KMS-11 (cell line): ENCODE results near the gene NKAIN4.

Experiments
- H2AFZ ChIP-seq: fragments of 200-600 bp; sonication (generic); 2 replicates; pipeline ENCODE4 v1.6.1; 2016; ENCODE audit warnings: antibody characterized with exemption, mixed run types, low read depth
- H3K27ac ChIP-seq: fragments of 200-600 bp; sonication (generic); 2 replicates; pipeline ENCODE4 v1.6.1; 2016; ENCODE audit warnings: mild to moderate bottlenecking, mixed run types
- H3K27me3 ChIP-seq: fragments of 200-600 bp; sonication (generic); 2 replicates; pipeline ENCODE4 v1.6.1; 2017; ENCODE audit warnings: mild to moderate bottlenecking, low read depth, mixed run types, moderate library complexity; ENCODE audit not compliant: insufficient read depth
- H3K36me3 ChIP-seq: fragments of 200-600 bp; sonication (generic); 2 replicates; pipeline ENCODE4 v1.6.1; 2017; ENCODE audit warnings: mild to moderate bottlenecking, mixed run types; ENCODE audit not compliant: insufficient read depth
- H3K4me1 ChIP-seq: fragments of 200-600 bp; sonication (generic); 2 replicates; pipeline ENCODE4 v1.6.1; 2016; ENCODE audit warnings: mild to moderate bottlenecking, low read depth, mixed run types; ENCODE audit not compliant: poor library complexity, severe bottlenecking
- H3K4me2 ChIP-seq: fragments of 200-600 bp; sonication (generic); 2 replicates; pipeline ENCODE4 v1.7.0; 2016; ENCODE audit warnings: mild to moderate bottlenecking, mixed run types
- H3K4me3 ChIP-seq: fragments of 200-600 bp; sonication (generic); IDR thresholded peaks from 2 replicates; pipeline ENCODE4 v1.6.1; 2017; ENCODE audit warnings: low read depth, low read length, mixed read lengths; ENCODE audit not compliant: insufficient read depth
- H3K79me2 ChIP-seq: fragments of 200-600 bp; sonication (generic); 2 replicates; pipeline ENCODE4 v1.6.1; 2016; ENCODE audit warnings: low read depth, mixed run types; ENCODE audit not compliant: insufficient read depth
- H3K9ac ChIP-seq: fragments of 200-600 bp; sonication (generic); 2 replicates; pipeline ENCODE4 v1.6.1; 2016; ENCODE audit warnings: mild to moderate bottlenecking, mixed run types
- H4K20me1 ChIP-seq: fragments of 200-600 bp; sonication (generic); 2 replicates; pipeline ENCODE4 v1.6.1; 2016; ENCODE audit warnings: mild to moderate bottlenecking, mixed run types; ENCODE audit not compliant: insufficient read depth
- CTCF ChIP-seq: fragments of 200-600 bp; sonication (generic); conservative IDR thresholded peaks from 2 replicates; pipeline ENCODE4 v1.6.1; 2017; ENCODE audit warnings: low read depth, mild to moderate bottlenecking, antibody characterized with exemption, low read length, moderate library complexity, mixed read lengths

The NKAIN4 gene

GRCh38 chr20:63216041-63216848, 38.0 kb downstream of the NKAIN4 start, which contains the start of gene YTHDF1:
Gene YTHDF1, minus strand, starts transcription at chr20:63216131. Its CDS starts 239 bp downstream, at chr20:63215892.
- Histone ChIP-seq H3K4me1 (peaks cover 39% of the 10 kb centered on the region), H3K27me3 (peaks cover 26% of the 10 kb centered on the region), H3K9ac (peak within 1 kb of the TSS; percentile 86), H3K4me2 (peak within 1 kb of the TSS; percentile 100), H3K4me3 (no peak within 1 kb of the TSS), H4K20me1 (no peaks in the 10 kb centered on the region), H3K79me2 (peaks cover 45% of the 10 kb centered on the region), H3K36me3 (peaks cover 10% of the 10 kb centered on the region), H2AFZ (peak within 1 kb of the TSS; percentile 95), H3K27ac (peak within 1 kb of the TSS; percentile 47)
- TF ChIP-seq CTCF = no peak

DNA sequence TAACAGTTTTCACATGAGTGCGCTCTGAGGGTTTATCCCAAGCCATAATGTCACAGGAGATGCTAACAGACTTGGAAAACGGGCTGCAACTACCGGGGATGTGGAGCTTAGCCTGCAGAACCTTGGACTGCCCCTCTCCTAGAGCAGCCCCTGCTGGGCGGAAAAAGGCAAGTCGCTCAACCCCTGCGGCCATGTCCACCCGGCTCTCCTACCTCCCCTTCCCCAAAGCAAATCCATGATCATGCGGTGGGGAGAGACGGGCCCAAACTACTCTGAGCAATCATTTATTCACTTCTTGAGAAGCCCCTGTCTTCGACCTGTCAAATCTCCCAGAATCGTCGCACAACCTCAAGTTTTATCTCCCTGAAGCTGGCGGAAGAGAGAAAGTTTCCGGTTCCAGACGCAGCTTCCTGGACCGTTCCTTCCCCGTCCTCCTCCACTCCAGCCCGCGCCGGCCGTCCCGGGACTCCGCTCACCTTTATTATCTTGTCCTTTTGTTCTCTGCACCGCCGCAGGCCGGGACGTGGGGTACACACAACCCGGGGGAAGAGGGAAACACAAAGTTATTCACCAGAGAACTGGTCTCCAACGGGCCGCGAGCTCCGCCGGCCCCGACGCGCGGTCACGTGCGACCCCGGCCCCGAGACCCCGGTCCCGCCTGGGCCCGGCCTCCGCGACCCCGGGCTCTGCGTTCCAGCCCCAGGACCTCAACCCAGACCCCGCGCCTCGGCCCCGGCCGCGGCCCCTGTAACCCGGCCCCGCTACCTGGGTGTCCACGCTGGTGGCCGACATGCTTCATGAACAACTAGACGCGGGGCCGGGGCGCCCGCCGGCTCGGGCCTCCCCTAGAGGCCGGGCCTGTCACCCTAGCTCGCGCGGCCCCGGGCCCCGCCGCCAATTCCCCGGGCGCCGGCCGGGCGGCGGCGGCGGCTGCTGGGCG, 38.9 kb downstream of the NKAIN4 start:
- peak overlapping the region; percentile 47 for H3K27ac ChIP-seq
- H3K27me3 ChIP-seq = peaks cover 17% of the 10 kb centered on the region
- peaks cover 44% of the 10 kb centered on the region for H3K4me1 ChIP-seq
- peaks cover 53% of the 10 kb centered on the region for H3K79me2 ChIP-seq
- H3K9ac ChIP-seq = peak overlapping the region; percentile 86
- peaks cover 3% of the 10 kb centered on the region; the same call in 1 of the 2 replicates for H4K20me1 ChIP-seq
- no peak; the same call in 1 of the 2 replicates for TF ChIP-seq CTCF
- peak overlapping the region; percentile 38; the same call in 1 of the 2 replicates for H2AFZ ChIP-seq
- no peak overlapping the region for H3K4me3 ChIP-seq
- H3K36me3 ChIP-seq = peaks cover 10% of the 10 kb centered on the region
- peak overlapping the region; percentile 81 for H3K4me2 ChIP-seq

- H3K4me2 ChIP-seq = peak overlapping the region; percentile 81
- H3K36me3 ChIP-seq = peaks cover 14% of the 10 kb centered on the region
- H3K9ac ChIP-seq = no peak overlapping the region
- peaks cover 10% of the 10 kb centered on the region for H3K27me3 ChIP-seq
- no peak overlapping the region for H2AFZ ChIP-seq
- peaks cover 50% of the 10 kb centered on the region for H3K4me1 ChIP-seq
- peaks cover 11% of the 10 kb centered on the region; the same call in 1 of the 2 replicates for H4K20me1 ChIP-seq
- H3K27ac ChIP-seq = no peak overlapping the region
- TF ChIP-seq CTCF = no peak
- H3K79me2 ChIP-seq = peaks cover 62% of the 10 kb centered on the region
- H3K4me3 ChIP-seq = no peak overlapping the region
These were observed 39.7 kb downstream of the NKAIN4 start for GRCh38 chr20:63214514-63214913.

GRCh38 chr20:63212792-63213191, 41.5 kb downstream of the NKAIN4 start:
- H3K4me1 ChIP-seq = peaks cover 67% of the 10 kb centered on the region
- H4K20me1 ChIP-seq = peaks cover 15% of the 10 kb centered on the region
- H3K27me3 ChIP-seq = no peaks in the 10 kb centered on the region; the same call in 1 of the 2 replicates
- peaks cover 19% of the 10 kb centered on the region for H3K36me3 ChIP-seq
- no peak overlapping the region for H3K27ac ChIP-seq
- H3K79me2 ChIP-seq = peaks cover 78% of the 10 kb centered on the region
- H2AFZ ChIP-seq = no peak overlapping the region
- H3K4me3 ChIP-seq = no peak overlapping the region
- TF ChIP-seq CTCF = no peak
- no peak overlapping the region for H3K4me2 ChIP-seq
- H3K9ac ChIP-seq = no peak overlapping the region
